ENCODE data around the gene UNC93B1. TPM values are rescaled to one million over a fixed set of nuclear protein-coding genes. Genes with fewer than 3 reads are reported as not detected.
"Not testable (repeated sequence)": the region's sequence is repeated elsewhere in the genome, so short reads cannot be mapped to it uniquely, and the experiment has no call there.

UNC93B1 gene
- total RNA-seq, 1 donor from 2014 or later: 0.86 TPM

GRCh38 chr11:67996622-67997474 is 7.0 kb downstream of the UNC93B1 start:
- no peaks in the 10 kb centered on the region for H3K36me3 Mint-ChIP-seq (ENCODE audit: unreplicated experiment)
- peak; percentile 74 for DNase-seq
- no peak for TF ChIP-seq CTCF (IDR thresholded peaks at IDR 0.05; ENCODE audit: partially characterized antibody, unreplicated experiment)
- peaks cover 1% of the 10 kb centered on the region for H3K4me1 Mint-ChIP-seq (ENCODE audit: low read depth, unreplicated experiment)
- peaks cover 14% of the 10 kb centered on the region for H3K27me3 Mint-ChIP-seq (ENCODE audit: unreplicated experiment)
- no peak overlapping the region for H3K4me3 Mint-ChIP-seq (ENCODE audit: unreplicated experiment)
- no peak overlapping the region for H3K27ac Mint-ChIP-seq (ENCODE audit: unreplicated experiment)
- peaks cover 2% of the 10 kb centered on the region for H3K9me3 Mint-ChIP-seq (ENCODE audit: unreplicated experiment)

GRCh38 chr11:67996051-67996450 is 7.8 kb downstream of the UNC93B1 start:
- Mint-ChIP-seq H3K27me3 (ENCODE audit: unreplicated experiment) (peaks cover 15% of the 10 kb centered on the region), H3K4me1 (ENCODE audit: low read depth, unreplicated experiment) (peaks cover 1% of the 10 kb centered on the region), H3K9me3 (ENCODE audit: unreplicated experiment) (peaks cover 2% of the 10 kb centered on the region), H3K27ac (ENCODE audit: unreplicated experiment) (no peak overlapping the region), H3K4me3 (ENCODE audit: unreplicated experiment) (no peak overlapping the region), H3K36me3 (ENCODE audit: unreplicated experiment) (no peaks in the 10 kb centered on the region)
- DNase-seq: no peak
- TF ChIP-seq CTCF (IDR thresholded peaks at IDR 0.05; ENCODE audit: partially characterized antibody, unreplicated experiment): no peak

GRCh38 chr11:67995579-67995978 is 8.3 kb downstream of the UNC93B1 start:
- not testable (repeated sequence) for H3K27ac Mint-ChIP-seq (ENCODE audit: unreplicated experiment); H3K4me3 Mint-ChIP-seq (ENCODE audit: unreplicated experiment); H3K4me1 Mint-ChIP-seq (ENCODE audit: low read depth, unreplicated experiment); H3K9me3 Mint-ChIP-seq (ENCODE audit: unreplicated experiment); H3K36me3 Mint-ChIP-seq (ENCODE audit: unreplicated experiment); DNase-seq
- peaks cover 15% of the 10 kb centered on the region for H3K27me3 Mint-ChIP-seq (ENCODE audit: unreplicated experiment)

- not testable (repeated sequence) for H3K4me3 Mint-ChIP-seq (ENCODE audit: unreplicated experiment)
Measured at GRCh38 chr11:67995129-67995528, 8.8 kb downstream of the UNC93B1 start.

GRCh38 chr11:67994387-67994786 is 9.5 kb downstream of the UNC93B1 start:
- DNase-seq; H3K9me3 Mint-ChIP-seq (ENCODE audit: unreplicated experiment); H3K4me1 Mint-ChIP-seq (ENCODE audit: low read depth, unreplicated experiment); H3K36me3 Mint-ChIP-seq (ENCODE audit: unreplicated experiment); H3K4me3 Mint-ChIP-seq (ENCODE audit: unreplicated experiment): not testable (repeated sequence)
- Mint-ChIP-seq H3K27me3 (ENCODE audit: unreplicated experiment) (peaks cover 20% of the 10 kb centered on the region), H3K27ac (ENCODE audit: unreplicated experiment) (peak overlapping the region; percentile 33)

More at GRCh38 chr11:67995129-67995528, 8.8 kb downstream of the UNC93B1 start:
- not testable (repeated sequence) for H3K36me3 Mint-ChIP-seq (ENCODE audit: unreplicated experiment); H3K27ac Mint-ChIP-seq (ENCODE audit: unreplicated experiment); DNase-seq; H3K4me1 Mint-ChIP-seq (ENCODE audit: low read depth, unreplicated experiment); H3K9me3 Mint-ChIP-seq (ENCODE audit: unreplicated experiment)
- H3K27me3 Mint-ChIP-seq (ENCODE audit: unreplicated experiment): peaks cover 15% of the 10 kb centered on the region

- TF ChIP-seq CTCF (IDR thresholded peaks at IDR 0.05; ENCODE audit: partially characterized antibody, unreplicated experiment): peak; percentile 74
- not testable (repeated sequence) for H3K4me1 Mint-ChIP-seq (ENCODE audit: low read depth, unreplicated experiment); H3K9me3 Mint-ChIP-seq (ENCODE audit: unreplicated experiment); H3K36me3 Mint-ChIP-seq (ENCODE audit: unreplicated experiment); H3K4me3 Mint-ChIP-seq (ENCODE audit: unreplicated experiment)
- Mint-ChIP-seq H3K27me3 (ENCODE audit: unreplicated experiment) (peaks cover 20% of the 10 kb centered on the region), H3K27ac (ENCODE audit: unreplicated experiment) (peak overlapping the region; percentile 33)
- DNase-seq: peak; percentile 48
Measured at GRCh38 chr11:67993821-67994220, 10.1 kb downstream of the UNC93B1 start.

GRCh38 chr11:67991347-67992121 is 12.4 kb downstream of the UNC93B1 start:
- Mint-ChIP-seq H3K4me3 (ENCODE audit: unreplicated experiment) (peak overlapping the region; percentile 78), H3K27me3 (ENCODE audit: unreplicated experiment) (peaks cover 12% of the 10 kb centered on the region)
- H3K9me3 Mint-ChIP-seq (ENCODE audit: unreplicated experiment); DNase-seq; H3K27ac Mint-ChIP-seq (ENCODE audit: unreplicated experiment); H3K4me1 Mint-ChIP-seq (ENCODE audit: low read depth, unreplicated experiment); H3K36me3 Mint-ChIP-seq (ENCODE audit: unreplicated experiment): not testable (repeated sequence)

GRCh38 chr11:67990546-67991346 is 13.2 kb downstream of the UNC93B1 start:
- peaks cover 14% of the 10 kb centered on the region for H3K27me3 Mint-ChIP-seq (ENCODE audit: unreplicated experiment)
- H3K4me3 Mint-ChIP-seq (ENCODE audit: unreplicated experiment): peak overlapping the region; percentile 34
- not testable (repeated sequence) for DNase-seq; H3K36me3 Mint-ChIP-seq (ENCODE audit: unreplicated experiment); H3K27ac Mint-ChIP-seq (ENCODE audit: unreplicated experiment); H3K4me1 Mint-ChIP-seq (ENCODE audit: low read depth, unreplicated experiment); H3K9me3 Mint-ChIP-seq (ENCODE audit: unreplicated experiment)

Measured in glutamatergic neuron (in vitro differentiated cells).